NCI-H2107 (cell line): Measurements from ENCODE around the gene CNPY3.
A peak's percentile ranks its signal among the peaks of the same experiment; 100 is the strongest.

Source experiments
- DNase-seq: peaks from one replicate; lab custom pipeline; 2025; lab: John Stamatoyannopoulos, UW

The CNPY3 gene

GRCh38 chr6:42981836-42982235 lies 52.6 kb downstream of the CNPY3 start:
- DNase-seq: no peak

GRCh38 chr6:42984001-42984923 lies 55.0 kb downstream of the CNPY3 start, which contains the start of gene PPP2R5D:
PPP2R5D (plus strand) TSS chr6:42984570; CDS start chr6:42984678, 108 bp downstream.
- DNase-seq: peak; percentile 90

- DNase-seq: no peak
Observed at GRCh38 chr6:42984924-42985475, 55.7 kb downstream of the CNPY3 start.

- no peak for DNase-seq
Observed at GRCh38 chr6:42987533-42988451, 58.5 kb downstream of the CNPY3 start.

- no peak for DNase-seq
Observed at GRCh38 chr6:42988486-42989020, 59.3 kb downstream of the CNPY3 start.
